Kidney epithelial cell (primary cell): Measurements from ENCODE around the gene PICALM. TPM values are rescaled to one million over a fixed set of nuclear protein-coding genes. Genes with fewer than 3 reads are reported as not detected.

Source experiments
- DNase-seq: peaks from one replicate; pipeline ENCODE4 v3.0.0-alpha.2; 2010; ENCODE audit warnings: low read depth
- H3K27me3 ChIP-seq: 2 replicates; pipeline ENCODE4 v1.6.0; 2011; ENCODE audit warnings: low read length; ENCODE audit not compliant: control insufficient read depth, insufficient read depth
- H3K36me3 ChIP-seq: 2 replicates; pipeline ENCODE4 v1.5.1; 2011; ENCODE audit warnings: low read length; ENCODE audit not compliant: control insufficient read depth, insufficient read depth
- H3K4me3 ChIP-seq: 2 replicates; pipeline ENCODE4 v1.5.1; 2011; ENCODE audit warnings: low read depth, mild to moderate bottlenecking, control low read depth, low read length
- total RNA-seq: library from RNA; depleted of rRNA; stranded (reverse); fragments of >200 nt; gene quantifications from 2 replicates; pipeline ENCODE4 v1.2.3, GENCODE V29; 2015
- TF ChIP-seq, protein P1 (sequence below): IDR thresholded peaks from 2 replicates; pipeline ENCODE4 v1.5.1; 2011; ENCODE audit warnings: mild to moderate bottlenecking, moderate library complexity, low read length, control low read depth, inconsistent platforms; ENCODE audit not compliant: insufficient read depth, poor library complexity, severe bottlenecking

Gene PICALM
- total RNA-seq, 1 donor from 2014 or later, result 294 TPM

DNA sequence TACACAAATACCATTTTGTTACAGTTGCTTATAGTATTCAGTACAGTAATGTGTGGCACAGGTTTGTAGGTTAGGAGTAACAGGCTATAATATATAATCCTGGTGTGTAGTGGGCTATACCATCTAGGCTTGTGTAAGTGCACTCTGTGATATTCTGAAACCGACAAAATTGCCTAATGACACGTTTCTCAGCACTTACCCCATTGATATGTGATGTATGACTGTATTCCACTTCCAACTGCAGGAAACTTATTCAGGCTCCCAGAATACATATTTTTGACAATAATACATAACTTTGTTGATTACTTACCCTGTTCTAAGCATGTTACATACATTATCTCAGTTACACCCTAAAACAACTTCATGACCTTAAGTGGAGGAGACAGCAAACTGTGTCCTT lies 5.1 kb upstream of the PICALM start:
- DNase-seq, result no peak
- no peak overlapping the region for H3K4me3 ChIP-seq
- H3K27me3 ChIP-seq, result no peaks in the 10 kb centered on the region
- TF ChIP-seq, protein P1, sequence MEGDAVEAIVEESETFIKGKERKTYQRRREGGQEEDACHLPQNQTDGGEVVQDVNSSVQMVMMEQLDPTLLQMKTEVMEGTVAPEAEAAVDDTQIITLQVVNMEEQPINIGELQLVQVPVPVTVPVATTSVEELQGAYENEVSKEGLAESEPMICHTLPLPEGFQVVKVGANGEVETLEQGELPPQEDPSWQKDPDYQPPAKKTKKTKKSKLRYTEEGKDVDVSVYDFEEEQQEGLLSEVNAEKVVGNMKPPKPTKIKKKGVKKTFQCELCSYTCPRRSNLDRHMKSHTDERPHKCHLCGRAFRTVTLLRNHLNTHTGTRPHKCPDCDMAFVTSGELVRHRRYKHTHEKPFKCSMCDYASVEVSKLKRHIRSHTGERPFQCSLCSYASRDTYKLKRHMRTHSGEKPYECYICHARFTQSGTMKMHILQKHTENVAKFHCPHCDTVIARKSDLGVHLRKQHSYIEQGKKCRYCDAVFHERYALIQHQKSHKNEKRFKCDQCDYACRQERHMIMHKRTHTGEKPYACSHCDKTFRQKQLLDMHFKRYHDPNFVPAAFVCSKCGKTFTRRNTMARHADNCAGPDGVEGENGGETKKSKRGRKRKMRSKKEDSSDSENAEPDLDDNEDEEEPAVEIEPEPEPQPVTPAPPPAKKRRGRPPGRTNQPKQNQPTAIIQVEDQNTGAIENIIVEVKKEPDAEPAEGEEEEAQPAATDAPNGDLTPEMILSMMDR, result no peak
- no peaks in the 10 kb centered on the region for H3K36me3 ChIP-seq

DNA sequence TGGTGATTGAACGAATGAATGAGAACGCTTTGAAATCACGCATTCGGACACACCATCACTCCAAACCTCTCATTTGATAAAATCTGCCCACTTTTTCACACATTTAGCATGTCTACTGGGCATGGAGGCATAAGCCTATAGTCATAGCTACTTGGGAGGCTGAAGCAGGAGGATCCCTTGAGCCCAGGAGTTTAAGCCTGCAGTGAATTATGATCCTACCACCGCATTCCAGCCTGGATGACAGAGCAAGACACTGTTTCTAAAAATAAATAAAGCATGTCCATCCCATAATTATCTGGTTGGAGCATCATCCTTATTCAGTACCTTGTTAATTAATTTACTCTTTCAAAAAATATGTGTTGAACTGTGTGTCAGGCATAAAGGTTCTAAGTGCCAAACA lies 3.3 kb upstream of the PICALM start:
- Histone ChIP-seq H3K4me3 (no peak overlapping the region), H3K27me3 (no peaks in the 10 kb centered on the region), H3K36me3 (no peaks in the 10 kb centered on the region)
- DNase-seq, result no peak
- TF ChIP-seq, protein P1, result no peak

DNA sequence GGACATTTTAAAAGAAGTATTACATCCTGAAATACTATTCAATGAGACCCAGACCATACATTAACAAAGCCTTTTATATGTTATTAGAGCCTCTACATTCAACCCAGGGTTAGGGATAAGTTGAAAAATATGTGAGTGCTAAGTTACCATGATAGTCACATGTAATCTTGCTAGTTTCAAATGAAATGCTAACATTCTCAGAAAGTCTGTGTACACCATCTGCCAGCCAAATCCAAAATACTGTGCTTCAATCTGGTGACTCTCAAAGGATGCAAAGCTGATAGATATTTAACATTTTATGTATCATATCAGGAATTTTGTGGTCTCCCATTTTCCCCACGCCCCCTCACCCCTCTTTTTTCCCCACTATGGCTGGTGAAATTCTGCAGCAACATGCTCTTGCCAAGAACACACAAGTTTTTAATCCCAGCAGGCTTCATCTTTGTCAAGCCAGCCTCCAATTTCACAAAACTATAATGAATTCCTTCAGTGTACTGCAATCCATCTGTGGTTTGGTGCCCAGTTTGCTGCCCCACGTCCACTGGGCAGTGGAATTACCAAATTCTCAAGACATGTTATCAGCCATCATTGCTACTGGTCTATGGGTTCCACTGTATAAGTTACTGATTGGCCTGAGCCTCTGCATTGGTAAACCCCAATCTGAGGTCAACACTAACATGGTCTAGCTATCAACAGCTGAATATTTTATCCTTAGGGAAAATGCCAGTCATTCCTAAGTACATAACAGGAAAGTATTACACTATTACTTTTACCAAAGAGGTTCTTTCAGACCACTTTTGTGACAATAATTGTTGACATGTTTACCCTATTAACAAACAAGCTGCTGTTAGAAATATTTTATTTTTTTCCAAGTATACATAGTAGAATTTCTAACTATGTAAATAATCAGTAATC lies 1.5 kb upstream of the PICALM start:
- TF ChIP-seq, protein P1, result no peak

DNA sequence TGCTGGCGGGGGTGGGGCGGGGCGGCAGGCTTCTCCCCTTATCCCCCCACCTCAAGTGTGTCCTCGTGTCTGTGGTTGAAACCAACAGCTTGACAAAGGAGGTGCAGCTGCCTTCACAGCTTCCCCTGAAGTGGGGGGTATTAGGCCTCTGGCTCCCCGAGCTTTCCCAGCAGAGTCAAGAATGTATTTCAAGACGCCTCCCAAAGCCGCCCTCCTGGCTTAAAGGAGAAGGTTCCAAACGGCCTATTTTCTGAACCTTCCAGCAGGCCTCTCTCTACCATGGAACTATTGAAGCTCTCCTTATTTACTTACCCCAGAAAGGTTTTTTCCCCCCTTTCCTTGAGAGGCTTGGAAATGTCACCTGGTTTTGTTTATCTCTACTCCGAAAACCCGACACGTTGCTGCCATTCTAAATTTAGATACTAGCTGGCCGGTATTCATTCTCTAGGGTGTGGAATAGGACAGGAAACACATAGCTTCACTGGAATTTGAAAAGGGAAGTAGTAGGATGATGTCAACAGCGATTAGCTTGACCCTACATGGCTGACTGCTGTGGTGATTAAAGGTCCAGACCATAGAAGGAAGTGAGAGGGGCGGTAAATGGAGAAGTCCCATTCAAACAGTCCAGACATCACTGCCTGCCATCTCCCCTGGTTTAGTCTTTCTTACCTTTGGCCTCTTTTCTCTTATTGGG lies 671 bp upstream of the PICALM start:
- no peaks in the 10 kb centered on the region for H3K27me3 ChIP-seq
- TF ChIP-seq, protein P1, result no peak
- H3K36me3 ChIP-seq, result no peaks in the 10 kb centered on the region
- DNase-seq, result peak; percentile 94
- H3K4me3 ChIP-seq, result peak overlapping the region; percentile 34

More for the DNA sequence above, 1.5 kb upstream of the PICALM start:
- no peak for DNase-seq
- no peaks in the 10 kb centered on the region for H3K27me3 ChIP-seq
- no peaks in the 10 kb centered on the region for H3K36me3 ChIP-seq
- H3K4me3 ChIP-seq, result no peak overlapping the region

DNA sequence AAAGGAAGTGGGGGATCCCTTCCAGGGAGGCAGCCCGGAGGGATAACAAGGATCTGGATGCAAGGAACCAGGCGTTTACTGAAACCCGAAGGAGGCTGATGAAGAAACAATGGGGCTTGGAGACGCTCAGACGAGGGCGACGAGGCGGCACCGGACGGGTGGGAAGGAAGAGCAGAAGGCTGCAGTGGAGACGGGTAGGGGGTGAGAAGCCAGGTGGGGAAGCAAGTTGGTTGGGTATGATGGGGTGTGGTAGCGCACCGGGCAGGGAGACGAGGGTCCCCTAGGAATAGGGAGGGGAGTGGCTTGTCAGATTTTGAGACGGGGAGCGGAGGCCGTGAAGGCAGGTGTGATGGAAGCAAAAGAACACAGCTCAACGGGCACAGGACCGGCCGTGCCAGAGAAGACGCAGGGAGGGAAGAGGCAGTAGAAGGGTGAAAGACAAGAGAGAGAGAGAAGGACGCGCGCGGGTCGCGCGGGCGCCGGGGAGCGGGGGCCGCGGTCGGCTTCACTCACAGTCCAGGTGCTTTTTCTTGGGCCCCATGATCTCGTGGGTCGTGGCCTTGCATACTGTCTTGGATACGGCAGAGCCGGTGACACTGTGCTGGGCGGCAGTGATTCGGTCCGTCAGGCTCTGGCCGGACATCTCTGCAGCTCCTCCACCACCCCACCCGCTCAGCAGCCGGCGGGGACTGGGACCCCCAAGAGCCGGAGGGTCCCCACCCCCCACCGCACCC lies 579 bp downstream of the PICALM start:
- Histone ChIP-seq H3K27me3 (no peaks in the 10 kb centered on the region), H3K36me3 (no peaks in the 10 kb centered on the region), H3K4me3 (peak overlapping the region; percentile 77)
- no peak for DNase-seq
- TF ChIP-seq, protein P1, result no peak
